Testis (tissue), 3 donors: Measurements from ENCODE around the gene VPS35L. TPM values are rescaled to one million over a fixed set of nuclear protein-coding genes. Genes with fewer than 3 reads are reported as not detected.

Source experiments
- DNase-seq: peaks from one replicate; pipeline ENCODE4 v3.0.0-alpha.2; 2019
- H3K27ac ChIP-seq, 2 donors: fragments of 200-600 bp; sonication (generic); one replicate each; pipeline ENCODE4 v1.5.1; 2019
- H3K27me3 ChIP-seq: fragments of 200-600 bp; sonication (generic); one replicate; pipeline ENCODE4 v1.5.1; 2019
- H3K36me3 ChIP-seq: fragments of 200-600 bp; sonication (generic); one replicate; pipeline ENCODE4 v1.5.1; 2017; ENCODE audit warnings: low read depth; ENCODE audit errors: missing control alignments
- H3K4me1 ChIP-seq: fragments of 200-600 bp; sonication (generic); one replicate; pipeline ENCODE4 v1.5.1; 2019
- H3K4me3 ChIP-seq, 2 donors: fragments of 200-600 bp; sonication (generic); one replicate each; pipeline ENCODE4 v1.5.1; 2017 to 2019
- H3K9me3 ChIP-seq: fragments of 200-600 bp; sonication (generic); one replicate; pipeline ENCODE4 v1.5.1; 2017
- POLR2A ChIP-seq: fragments of 450-650 bp; IDR thresholded peaks from one replicate; pipeline ENCODE4 v1.6.1; 2017; ENCODE audit warnings: antibody characterized with exemption, mild to moderate bottlenecking, moderate library complexity
- WGBS, 2 donors: methylation state at CpG; one replicate each; pipeline ENCODE4 v1.1.5; 2018; 5-methylcytosine and 5-hydroxymethylcytosine counted together
- intact Hi-C: fragments of 100-400 bp; cut with DNase I; formaldehyde crosslinking; loops from one replicate; pipeline ENCODE4 v1.15.1; 2023; ENCODE audit warnings: low total_unique reads
- polyA plus RNA-seq: library from polyadenylated mRNA; stranded (reverse); fragments of 350-450 nt; fragmentation: Illumina TruSeq; extraction: RNeasy Lipid Tissue Mini Kit (QIAGEN cat#74804); gene quantifications from one replicate; pipeline ENCODE4 v1.2.3, GENCODE V29; 2014; ENCODE audit warnings: low read depth, low replicate concordance; ENCODE audit not compliant: insufficient read depth
- total RNA-seq, 2 donors: library from RNA; depleted of rRNA; stranded (reverse); fragments of >200 nt; gene quantifications; one replicate each; pipeline ENCODE4 v1.2.3, GENCODE V29; 2016
- TF ChIP-seq, protein P1 (sequence below), 3 experiments: fragments of 450-650 bp in 2 of 3; fragments of 200-600 bp in 1 of 3; sonication (generic) in 1 of 3; IDR thresholded peaks; one replicate each; pipeline ENCODE4 v1.5.1; 2016 to 2019; ENCODE audit warnings: antibody characterized with exemption in 3 of 3, mild to moderate bottlenecking in 2 of 3, moderate library complexity in 1 of 3

VPS35L gene
- total and polyA plus RNA-seq, 3 donors from 2014 or later: 76.1 to 88.9 (median 80.5) TPM

- H3K4me3 ChIP-seq: no peak overlapping the region
- H3K4me1 ChIP-seq: peaks cover 7% of the 10 kb centered on the region
- no peaks in the 10 kb centered on the region for H3K36me3 ChIP-seq
- 94 to 95% methylated on average over 3 of the region's 3 CpGs for WGBS, 2 donors
- no peaks in the 10 kb centered on the region for H3K27me3 ChIP-seq
- no peak overlapping the region for H3K27ac ChIP-seq
- no peaks in the 10 kb centered on the region for H3K9me3 ChIP-seq
- intact Hi-C loops: loop anchor here (10.0 kb wide), 1 partner anchor 45 kb away; no protein-coding TSS in a partner anchor
- DNase-seq: no peak
- TF ChIP-seq, protein P1, sequence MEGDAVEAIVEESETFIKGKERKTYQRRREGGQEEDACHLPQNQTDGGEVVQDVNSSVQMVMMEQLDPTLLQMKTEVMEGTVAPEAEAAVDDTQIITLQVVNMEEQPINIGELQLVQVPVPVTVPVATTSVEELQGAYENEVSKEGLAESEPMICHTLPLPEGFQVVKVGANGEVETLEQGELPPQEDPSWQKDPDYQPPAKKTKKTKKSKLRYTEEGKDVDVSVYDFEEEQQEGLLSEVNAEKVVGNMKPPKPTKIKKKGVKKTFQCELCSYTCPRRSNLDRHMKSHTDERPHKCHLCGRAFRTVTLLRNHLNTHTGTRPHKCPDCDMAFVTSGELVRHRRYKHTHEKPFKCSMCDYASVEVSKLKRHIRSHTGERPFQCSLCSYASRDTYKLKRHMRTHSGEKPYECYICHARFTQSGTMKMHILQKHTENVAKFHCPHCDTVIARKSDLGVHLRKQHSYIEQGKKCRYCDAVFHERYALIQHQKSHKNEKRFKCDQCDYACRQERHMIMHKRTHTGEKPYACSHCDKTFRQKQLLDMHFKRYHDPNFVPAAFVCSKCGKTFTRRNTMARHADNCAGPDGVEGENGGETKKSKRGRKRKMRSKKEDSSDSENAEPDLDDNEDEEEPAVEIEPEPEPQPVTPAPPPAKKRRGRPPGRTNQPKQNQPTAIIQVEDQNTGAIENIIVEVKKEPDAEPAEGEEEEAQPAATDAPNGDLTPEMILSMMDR (IDR thresholded peaks at IDR 0.05): no peak
- TF ChIP-seq POLR2A: no peak
These were observed 94.5 kb downstream of the VPS35L start for GRCh38 chr16:19649980-19650379.

DNA sequence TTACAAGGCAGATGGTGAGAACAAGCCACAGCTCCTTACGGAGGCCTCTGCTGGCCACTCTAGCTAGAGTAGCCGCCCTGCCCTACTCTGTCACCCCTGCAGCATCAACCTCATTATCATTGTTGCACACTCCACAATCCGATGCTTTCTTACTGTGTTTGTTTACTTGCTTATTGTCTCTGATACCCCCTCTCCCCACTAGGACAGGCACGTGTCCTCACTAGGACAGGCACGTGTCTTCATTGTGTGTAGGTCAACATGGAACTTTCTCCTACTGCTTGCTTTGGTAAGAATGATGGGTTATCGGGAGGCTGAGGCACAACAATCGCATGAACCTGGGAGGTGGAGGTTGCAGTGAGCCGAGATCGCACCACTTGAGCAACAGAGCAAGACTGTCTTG, 98.6 kb downstream of the VPS35L start:
- whole genome bisulfite sequencing, 2 donors: 90 to 96% methylated on average over 9 of the region's 9 CpGs
- no peak for TF ChIP-seq POLR2A
- TF ChIP-seq, protein P1 (IDR thresholded peaks at IDR 0.05): no peak
- DNase-seq: no peak
- Histone ChIP-seq H3K27ac (no peak overlapping the region), H3K36me3 (no peaks in the 10 kb centered on the region), H3K27me3 (no peaks in the 10 kb centered on the region), H3K4me3 (no peak overlapping the region), H3K4me1 (peaks cover 4% of the 10 kb centered on the region), H3K9me3 (no peaks in the 10 kb centered on the region)
- intact Hi-C loops: no loop called here

DNA sequence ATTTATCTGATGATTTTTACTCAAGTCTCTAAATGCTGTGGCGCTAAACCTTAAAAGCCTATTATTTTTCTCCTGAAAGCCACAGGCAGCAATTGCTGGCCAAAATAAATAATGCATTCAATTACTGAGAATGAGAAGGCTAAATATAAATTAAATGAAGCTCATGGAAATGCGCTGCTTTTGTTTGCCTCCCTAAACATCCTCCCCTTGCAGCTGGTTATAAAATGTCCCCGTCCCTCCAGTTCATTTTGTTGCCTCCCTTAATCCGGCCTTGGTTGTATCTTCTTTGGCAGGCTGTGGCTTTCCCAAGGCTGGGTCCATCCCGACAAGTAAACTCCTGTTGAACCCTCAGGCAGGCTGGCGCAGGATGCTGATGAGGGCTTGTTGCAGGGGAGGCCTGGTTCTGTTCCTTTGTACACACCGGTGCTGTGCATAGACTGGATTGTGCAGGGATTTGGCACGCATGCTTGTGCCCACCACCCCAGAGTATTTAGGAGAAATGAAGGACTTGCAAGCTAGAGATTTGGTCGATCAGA, 99.8 kb downstream of the VPS35L start:
- Histone ChIP-seq H3K4me1 (peaks cover 4% of the 10 kb centered on the region), H3K4me3 (no peak overlapping the region), H3K27ac (peak overlapping the region in 1 of 2 donors; percentile 43), H3K36me3 (no peaks in the 10 kb centered on the region), H3K9me3 (no peaks in the 10 kb centered on the region), H3K27me3 (no peaks in the 10 kb centered on the region)
- DNase-seq: peak; percentile 53
- intact Hi-C loops: no loop called here
- WGBS, 2 donors: 58 to 59% methylated on average over 9 of the region's 9 CpGs
- TF ChIP-seq, protein P1 (IDR thresholded peaks at IDR 0.05): no peak
- no peak for TF ChIP-seq POLR2A

DNA sequence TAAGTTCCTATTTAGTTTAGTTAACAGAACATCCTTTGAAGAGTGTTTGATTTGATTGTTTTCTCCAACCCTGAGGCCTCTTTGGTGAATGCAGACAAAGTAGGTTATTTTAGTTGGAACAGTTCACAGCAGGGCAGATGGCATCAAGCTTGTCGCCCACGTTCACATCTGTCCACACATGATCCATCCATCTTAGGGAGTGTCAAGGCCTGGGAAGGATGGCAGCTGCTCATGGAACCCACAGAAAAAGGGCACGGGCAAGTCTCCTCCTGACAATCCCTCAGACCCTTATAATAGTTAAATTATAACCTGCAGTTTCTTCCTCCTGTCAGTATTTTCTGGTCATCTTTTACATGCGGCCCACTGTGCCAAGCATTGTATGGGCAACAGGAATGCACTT, 102.3 kb downstream of the VPS35L start:
- no peaks in the 10 kb centered on the region for H3K36me3 ChIP-seq
- 96 to 98% methylated on average over 4 of the region's 4 CpGs for WGBS, 2 donors

More for the DNA sequence above, 102.3 kb downstream of the VPS35L start:
- Histone ChIP-seq H3K9me3 (no peaks in the 10 kb centered on the region), H3K4me1 (peaks cover 4% of the 10 kb centered on the region), H3K4me3 (no peak overlapping the region), H3K27ac (no peak overlapping the region), H3K27me3 (no peaks in the 10 kb centered on the region)
- no peak for TF ChIP-seq POLR2A
- TF ChIP-seq, protein P1 (IDR thresholded peaks at IDR 0.05): no peak
- intact Hi-C loops: no loop called here
- no peak for DNase-seq
